Medulla oblongata (tissue), 1 donor: ENCODE measurements around the gene NCOA5.
"Not testable (repeated sequence)": the region's sequence is repeated elsewhere in the genome, so short reads cannot be mapped to it uniquely, and the experiment has no call there.

Experiments
- DNase-seq: peaks from one replicate; pipeline ENCODE4 v3.0.0-alpha.2; 2015; ENCODE audit errors: extremely low spot score

The NCOA5 gene

DNA sequence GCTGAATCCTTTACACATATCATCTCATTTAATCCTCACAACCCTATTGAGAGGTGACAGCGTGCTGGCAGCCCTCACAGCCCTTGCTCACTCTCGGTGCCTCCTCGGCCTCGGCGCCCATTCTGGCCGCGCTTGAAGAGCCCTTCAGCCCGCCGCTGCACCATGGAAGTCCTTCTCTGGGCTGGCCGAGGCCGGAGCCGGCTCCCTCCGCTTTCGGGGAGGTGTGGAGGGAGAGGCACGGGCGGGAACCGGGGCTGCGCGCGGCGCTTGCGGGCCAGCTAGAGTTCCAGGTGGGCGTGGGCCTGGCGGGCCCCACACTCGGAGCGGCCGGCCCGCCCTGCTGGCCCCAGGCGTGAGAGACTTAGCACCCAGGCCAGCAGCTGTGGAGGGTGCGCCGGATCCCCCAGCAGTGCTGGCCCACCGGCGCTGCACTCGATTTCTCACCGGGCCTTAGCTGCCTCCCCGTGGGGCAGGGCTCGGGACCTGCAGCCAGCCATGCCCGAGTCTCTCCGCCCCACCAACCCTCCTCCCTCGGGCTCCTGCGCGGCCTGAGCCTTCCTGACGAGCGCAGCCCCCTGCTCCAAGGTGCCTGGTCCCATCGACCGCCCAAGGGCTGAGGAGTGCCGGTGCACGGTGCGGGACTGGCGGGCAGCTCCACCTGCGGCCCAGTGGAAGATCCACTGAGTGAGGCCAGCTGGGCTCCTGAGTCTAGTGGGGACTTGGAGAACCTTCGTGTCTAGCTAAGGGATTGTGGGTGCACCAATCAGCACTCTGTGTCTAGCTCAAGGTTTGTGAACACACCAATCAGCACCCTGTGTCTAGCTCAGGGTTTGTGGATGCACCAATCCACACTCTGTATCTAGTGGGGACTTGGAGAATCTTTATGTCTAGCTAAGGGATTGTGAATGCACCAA lies 2.1 kb upstream of the NCOA5 start:
- not testable (repeated sequence) for DNase-seq

DNA sequence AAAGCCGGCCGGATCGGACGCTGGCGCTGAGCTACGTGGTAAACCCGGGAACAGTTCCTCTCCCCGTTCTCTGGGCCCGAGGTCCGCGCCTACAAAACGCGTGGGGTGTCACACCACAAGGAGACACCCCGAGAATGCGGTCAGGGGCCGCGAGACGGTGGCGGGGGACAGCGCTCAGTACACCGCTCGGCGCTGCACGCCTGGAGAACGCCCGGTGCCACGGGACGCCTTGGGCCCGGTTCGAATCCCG lies 670 bp downstream of the NCOA5 start:
- no peak for DNase-seq

DNA sequence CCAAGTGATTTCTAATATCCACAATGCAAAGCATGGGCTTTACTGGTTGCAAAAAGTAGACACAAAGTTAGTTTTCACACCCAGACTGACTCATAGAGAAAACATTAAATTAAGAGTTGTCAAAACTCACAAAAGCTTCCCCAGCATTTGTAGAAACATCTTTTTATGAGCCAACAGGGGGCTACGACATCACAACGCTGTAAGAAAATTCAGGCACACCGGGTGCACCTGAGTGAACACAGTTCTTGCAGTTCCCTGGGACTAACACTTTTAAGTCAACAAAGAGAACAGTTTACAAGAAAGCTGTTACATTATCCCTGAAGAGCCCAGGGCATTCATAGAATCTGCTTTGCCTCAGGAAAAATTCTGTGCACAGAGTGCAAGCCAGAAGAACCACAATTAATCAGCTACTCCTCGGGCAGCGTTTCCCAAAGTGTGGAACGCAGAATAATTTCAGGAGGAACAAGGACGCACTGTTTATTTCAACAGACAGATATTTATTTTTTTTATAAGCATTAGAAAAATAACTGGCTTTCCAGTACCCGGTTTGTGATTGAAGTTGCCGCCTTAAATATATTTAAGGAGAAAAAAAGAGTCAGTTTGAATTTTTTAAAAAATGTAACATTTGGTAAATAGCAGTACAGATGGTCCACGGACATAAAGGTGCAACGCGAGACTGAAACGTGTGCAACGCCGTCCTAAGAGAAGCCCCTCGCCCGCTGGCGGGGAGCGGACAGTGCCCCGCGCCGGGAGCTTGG lies 1.2 kb downstream of the NCOA5 start:
- peak; percentile 33 for DNase-seq

DNA sequence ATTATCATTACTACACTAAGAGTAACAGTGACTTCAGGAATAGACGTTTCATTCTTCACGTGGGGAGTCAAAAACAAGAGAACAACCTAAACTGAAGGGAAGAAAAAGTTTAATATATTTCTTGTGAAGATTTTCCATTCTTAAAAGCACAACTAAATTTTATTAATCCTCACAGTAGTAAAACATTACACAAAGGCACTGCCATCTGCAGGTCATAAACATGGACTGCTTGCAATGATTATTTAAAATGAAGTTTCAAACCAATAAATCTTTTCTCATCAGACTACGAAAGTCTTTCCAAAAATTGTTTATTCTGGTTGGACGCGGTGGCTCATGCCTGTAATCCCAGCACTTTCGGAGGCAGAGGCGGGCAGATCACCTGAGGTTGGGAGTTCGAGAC lies 2.6 kb downstream of the NCOA5 start:
- peak; percentile 44 for DNase-seq

DNA sequence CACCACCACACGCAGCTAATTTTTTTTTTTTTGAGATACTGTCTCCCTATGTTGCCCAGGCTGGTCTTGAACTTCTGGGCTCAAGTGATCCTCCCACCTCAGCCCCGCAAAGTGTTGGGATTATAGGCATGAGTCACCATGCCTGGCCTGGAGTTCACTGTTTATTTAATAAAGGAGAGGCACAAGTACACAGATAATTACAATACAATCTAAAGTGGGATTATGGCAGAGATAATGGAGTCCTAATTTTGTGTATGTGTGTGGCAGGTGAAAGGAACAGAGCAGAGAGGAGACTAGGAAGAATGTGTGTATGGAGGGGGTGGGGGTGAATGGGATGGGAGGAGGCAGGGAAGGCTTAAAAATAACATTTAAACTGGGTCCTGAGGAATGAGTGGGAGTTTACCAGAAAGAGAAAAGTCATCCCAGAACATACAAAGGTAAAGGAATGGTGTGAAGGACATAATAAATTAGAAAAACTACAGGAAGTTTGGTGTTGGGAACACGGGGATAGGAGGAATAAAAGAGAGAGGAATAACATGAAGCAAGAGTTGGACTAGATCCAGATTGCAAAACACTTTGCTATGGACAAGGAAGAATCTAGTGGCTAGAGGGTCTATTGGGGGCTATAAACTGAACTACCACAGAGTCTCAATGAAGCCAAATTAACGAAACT lies 4.4 kb downstream of the NCOA5 start:
- DNase-seq, result no peak

DNA sequence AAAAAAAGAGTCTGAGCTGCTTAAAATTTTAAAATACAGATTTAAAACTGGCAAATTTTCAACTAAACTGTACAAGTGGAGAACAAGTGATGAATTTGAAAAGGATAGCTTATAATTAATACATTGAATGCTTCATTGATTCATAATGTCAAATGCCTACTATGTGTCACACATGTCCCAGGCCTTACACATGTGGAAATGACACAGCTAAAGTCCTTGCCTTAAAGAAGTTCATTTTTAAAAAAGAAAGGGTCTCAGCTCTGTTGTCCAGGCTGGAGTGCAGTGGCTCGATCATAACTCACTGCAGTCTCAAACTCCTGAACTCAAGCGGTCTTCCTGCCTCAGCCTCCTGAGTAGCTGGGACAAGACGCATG lies 5.0 kb downstream of the NCOA5 start:
- DNase-seq, result no peak

DNA sequence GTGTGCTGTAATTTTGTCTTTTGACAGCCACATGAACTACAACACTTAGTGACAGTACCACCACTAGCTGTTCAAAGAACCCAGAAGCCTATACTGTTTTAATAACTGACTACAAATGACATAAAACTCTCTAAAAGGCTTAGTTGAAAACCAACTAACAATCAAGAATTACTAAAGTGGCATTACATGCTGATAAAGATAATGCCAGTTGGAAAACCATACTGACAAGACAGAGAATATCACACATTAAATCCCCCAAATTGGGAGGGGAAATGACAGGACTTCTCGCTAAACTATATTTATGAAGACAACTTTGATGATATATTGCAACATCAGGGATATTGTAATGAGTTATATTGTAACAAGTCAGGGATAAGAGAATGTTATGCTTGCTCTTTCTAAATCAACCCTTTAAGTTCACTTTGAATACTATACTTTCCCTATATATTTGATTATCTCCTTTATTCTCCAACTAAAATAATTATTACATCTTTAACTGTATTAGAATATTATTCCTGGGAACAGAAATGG lies 6.2 kb downstream of the NCOA5 start:
- DNase-seq, result no peak

DNA sequence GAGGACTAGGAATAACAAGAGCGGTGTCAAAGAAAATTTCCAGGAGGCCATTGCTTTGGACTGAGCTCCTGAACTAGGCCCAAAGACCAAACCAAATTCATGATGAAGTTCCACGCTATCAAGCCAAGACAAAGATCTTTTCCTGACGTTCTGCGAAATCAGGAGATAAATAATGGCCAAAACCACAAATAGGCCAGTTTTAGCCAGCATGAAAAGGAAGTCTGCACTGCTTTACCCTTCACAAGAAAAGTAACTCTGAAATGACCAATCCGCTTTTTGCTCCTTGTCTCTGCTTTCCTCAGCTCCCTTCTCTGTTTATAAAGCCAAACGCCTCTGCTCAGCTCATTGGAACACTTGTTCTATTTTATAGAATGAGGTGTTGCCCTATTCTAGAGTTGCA lies 6.7 kb downstream of the NCOA5 start:
- peak; percentile 51 for DNase-seq

DNA sequence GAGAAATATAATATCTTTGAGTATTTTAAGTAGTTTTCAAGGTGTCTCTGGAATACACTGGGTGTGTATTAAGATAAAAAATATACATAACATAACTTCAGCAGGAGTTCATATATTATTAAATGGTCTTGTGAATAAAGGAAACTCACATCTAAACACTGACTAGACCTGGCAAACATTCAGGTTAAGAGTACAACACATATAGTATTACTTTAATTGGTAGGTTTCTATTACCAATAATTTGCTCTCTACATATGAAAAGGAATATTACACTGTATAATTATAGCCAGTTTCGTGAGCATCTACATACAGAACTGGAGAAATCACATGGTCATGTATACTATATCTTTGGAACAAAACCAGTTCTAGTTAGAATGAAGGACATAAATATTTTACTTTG lies 8.7 kb downstream of the NCOA5 start:
- DNase-seq, result no peak

DNA sequence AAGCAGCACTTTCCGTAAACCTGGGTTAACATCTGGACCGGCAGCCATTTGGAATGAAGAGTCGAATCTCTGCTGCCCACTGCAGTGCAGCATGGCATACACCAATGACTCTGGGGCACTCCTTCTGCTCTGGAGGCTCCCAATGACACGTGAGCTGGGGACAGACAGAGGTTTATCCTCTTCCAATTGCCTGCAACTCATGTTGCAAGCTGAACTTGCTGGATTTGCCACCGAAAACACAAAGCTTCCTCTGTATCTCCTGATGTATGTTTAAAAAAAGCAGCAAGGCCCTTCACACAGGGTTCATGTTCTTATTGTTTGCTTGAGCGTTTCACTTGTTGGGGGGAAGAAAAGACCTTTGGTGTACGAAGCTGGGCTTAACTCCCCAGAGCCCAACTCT lies 10.8 kb downstream of the NCOA5 start:
- peak; percentile 65 for DNase-seq

DNA sequence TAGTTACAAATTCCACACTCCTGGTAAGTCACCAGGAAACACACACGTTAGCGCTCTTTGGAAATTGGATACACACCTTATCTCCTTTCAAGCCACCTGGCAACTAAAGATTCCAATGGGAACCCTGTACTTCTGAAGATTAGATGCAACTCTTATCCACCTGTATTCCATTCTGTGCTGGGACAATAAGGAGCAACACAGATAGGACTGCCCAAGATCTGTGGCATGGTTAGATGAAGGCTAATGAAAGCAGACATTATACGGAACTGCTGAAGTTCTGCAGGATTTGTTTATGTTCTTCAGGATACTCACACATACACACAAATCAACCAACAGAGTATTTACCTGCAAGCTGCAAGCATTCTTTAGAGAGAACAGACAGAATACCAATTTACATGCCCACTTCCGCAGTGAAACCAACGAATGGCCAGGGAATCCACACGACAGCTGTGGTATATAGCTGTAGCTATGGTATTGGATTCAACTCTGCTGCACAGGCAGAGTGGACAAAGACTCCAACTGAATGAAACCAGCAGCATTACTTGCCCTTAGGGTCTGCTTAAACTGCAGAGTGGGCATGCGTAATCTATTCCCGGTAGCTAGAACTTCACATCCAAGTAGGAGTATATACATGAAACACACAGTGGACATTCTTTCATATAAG lies 12.0 kb downstream of the NCOA5 start:
- DNase-seq, result no peak

DNA sequence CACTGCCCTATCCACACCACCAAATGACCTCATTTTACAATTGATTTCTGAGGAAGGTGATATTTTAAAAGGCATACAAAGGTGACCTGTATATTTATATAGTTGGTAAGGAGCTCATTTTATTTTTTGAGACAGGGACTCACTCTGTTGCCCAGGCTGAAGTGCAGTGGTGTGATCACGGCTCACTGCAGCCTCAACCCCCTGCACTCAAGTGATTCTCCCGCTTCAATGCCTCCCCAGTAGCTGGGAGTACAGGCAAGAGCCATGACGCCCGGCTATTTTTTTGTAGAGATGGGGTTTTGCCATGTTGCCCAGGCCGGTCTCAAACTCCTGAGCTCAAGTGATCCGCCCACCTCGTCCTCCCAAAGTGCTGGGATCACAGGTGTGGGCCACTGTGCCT lies 13.0 kb downstream of the NCOA5 start:
- DNase-seq, result no peak

DNA sequence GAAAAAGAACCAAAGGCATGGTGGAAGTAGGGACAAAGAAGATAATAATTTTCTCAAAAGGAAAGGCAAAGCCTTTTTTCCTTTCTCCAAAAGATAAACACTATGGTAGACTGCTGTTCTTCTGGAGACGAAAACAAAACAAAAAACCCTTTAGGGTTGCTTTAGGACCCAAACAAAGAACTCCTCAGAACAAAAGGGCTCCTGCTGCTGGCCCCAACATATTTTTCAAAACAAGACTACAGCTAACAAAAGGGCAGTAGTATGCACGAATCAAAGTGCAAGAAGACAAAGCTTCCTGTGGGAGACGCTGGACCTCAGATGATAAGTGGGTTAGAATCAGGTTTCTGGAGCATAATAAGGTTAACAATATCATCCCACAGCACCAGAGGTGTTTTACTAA lies 15.8 kb downstream of the NCOA5 start:
- no peak for DNase-seq

DNA sequence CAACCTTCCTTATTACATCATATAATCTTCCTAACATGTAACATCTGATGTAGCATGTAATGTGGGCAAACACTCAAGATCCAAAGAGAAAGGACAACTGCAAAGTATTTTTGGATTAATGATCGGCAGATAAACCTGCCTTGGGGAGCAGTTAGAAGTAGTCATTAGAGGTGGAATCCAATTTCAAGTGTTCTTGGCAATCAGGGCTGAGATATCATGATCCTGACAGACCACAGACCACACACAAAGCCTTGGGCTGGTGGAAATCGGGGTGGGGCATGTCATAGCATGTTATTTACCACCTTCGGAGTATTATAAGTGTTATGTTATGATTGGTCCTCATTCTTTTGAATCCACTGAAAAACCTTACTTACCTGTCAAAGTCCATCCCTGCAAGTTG lies 16.3 kb downstream of the NCOA5 start:
- DNase-seq, result no peak

DNA sequence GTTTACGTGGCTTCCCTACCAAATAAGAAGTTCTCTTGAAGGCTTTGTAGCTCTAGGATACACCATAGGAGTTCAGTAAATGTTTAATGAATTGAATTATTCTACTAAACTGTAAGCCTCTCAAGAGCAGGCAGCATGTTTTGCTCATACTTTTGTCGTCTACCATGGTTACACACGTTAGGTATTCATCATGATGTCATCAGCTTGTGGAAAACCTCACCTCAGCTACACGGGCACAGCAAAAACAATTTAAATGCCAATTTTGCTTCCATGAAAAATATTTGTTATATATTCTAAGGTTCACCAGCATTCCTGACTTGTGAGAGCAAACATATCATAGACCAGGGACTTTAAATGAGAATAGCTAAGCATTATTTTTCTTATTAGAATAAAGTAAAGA lies 16.7 kb downstream of the NCOA5 start:
- no peak for DNase-seq

DNA sequence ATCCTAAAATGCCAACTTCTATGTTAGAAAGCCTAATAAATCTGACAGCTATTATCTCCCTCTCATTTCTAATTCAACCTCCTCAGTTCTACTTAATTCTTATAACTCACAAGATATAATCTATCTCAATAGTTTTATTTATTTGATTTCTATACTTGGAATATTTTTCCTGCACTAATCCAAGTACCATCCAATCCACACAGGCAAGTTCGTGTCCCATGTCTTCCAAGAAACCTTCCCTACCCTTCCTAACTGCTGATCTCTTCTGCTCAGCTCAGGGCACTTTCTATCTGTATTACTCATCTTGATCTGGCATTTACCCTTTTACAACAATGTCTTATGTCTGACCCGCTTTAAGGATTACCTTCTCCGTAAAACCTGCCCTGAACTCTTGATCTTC lies 18.2 kb downstream of the NCOA5 start:
- no peak for DNase-seq

DNA sequence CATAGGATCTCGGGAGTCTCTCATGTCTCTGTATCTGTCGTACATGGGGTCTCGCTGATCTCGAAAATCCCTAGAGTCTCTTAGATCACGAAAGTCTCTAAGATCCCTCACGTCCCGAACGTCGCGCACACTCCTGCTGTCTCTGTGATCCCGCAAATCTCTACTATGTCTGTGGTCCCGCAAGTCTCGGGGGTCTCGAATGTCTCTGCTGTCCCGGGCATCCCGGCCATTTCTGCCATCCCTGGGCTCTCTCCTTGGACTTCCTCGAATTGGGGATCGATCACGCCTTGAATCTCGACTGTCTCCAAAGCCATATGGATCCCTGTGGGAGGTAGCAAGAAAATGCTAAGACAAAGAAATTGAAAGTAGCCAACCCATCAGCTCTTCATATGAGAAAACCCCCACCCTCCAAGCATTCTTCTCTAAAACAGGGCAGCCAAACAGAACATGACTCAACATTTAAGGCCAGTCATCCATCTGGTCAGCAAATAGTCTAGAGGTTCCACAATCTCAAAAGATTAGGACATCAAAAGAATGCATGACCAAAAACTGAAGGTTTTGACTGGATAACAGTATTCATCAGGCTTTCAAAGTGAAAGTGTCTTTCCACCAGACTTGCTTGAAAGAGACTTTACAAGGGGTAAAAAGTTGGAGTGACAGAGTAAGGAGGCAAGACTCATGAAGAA lies 19.4 kb downstream of the NCOA5 start:
- DNase-seq, result no peak

DNA sequence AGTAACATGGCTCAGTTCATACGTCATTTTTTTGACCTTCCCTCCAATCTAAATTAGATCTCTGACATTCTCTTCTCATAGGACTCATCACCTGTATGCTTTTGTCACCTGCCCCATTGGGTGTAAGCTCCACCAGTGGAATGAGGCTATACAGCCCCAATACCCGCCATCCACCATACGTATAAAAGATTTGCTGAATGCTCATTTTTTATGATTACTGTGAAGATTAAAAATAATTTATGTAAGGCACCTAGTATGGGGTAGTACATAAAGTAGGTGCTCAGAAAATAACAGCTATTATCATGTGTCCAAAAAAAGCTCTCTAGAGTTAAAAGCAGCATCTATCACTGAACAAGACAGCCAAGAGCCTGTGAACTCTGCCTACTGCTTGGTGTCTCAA lies 24.1 kb downstream of the NCOA5 start:
- DNase-seq, result no peak

DNA sequence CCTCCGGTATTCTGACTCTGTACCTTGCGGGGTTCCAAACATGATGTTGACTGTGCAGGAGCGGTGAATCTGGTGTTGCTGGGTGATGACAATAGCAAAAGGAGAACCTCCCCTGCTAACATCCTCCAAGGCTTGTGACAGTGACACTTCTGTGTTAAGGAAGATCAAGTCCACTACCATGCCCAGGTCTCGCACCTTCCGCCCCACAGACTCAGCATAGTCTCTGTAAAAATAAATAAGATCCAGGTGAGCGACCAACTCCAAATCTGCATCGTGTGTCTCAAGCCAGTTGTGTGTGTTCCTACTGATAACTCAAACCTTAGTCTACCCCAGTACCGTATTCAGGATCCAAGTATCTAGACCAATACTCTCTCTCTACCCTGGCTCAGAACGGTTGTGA lies 24.8 kb downstream of the NCOA5 start:
- no peak for DNase-seq

DNA sequence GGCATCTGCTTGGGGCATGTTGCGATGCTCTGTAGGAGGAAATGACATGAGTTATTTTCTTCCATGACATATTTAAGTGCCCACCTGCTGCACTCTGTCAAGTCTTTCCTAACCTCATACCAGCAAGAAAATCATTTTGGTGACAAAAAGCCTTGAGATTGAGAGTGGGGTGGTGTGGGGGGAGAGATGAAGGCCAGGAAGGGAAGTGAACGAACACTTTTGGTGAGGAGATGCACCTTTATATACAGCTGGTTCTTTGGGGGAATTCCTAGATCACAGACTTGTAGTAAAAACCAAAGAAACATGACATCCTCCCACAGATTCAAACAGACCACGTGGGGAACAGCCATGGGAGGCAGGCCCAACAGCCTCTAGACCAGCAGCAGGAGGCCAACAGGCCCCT lies 26.1 kb downstream of the NCOA5 start:
- no peak for DNase-seq

DNA sequence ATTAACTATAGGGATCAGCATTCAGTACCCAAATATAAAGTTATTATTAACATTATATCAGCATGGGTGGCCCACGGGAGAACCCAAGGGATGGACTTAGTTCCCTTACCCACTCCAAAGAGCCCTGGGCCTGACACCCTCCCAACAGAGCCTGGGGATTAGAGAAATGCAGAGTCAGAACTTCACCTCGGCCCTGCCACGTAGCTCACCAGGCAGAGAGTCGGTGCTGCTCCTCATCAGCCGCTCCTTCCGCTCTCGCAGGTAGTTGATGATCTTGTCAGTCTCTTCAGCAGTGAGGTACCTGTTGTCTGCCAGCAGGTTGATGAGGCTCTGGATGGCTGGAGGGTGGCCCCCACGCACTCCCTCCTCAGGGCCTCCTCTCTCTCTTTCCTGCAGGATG lies 26.6 kb downstream of the NCOA5 start:
- DNase-seq, result no peak

DNA sequence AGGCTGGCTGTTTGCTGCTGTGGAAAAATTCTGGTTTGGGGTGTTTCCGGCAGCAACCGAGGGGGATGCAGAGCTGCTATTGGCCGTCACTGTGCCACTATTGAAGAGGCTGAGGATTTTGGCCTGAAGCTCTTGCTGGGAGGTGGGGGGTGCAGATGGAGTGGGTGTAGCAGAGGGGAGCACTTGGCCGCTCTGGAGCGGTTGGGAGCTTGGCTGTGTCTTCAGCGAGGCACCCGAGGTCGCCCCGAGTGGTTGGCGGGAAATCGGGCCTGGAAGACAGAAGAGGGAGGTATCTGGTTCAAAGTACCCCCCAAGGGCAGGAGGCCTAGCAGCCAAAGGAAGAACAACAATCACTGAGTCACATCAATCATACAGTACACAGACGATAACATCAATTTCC lies 27.1 kb downstream of the NCOA5 start:
- no peak for DNase-seq
